Measurements from ENCODE around the gene BEST4.

DNA sequence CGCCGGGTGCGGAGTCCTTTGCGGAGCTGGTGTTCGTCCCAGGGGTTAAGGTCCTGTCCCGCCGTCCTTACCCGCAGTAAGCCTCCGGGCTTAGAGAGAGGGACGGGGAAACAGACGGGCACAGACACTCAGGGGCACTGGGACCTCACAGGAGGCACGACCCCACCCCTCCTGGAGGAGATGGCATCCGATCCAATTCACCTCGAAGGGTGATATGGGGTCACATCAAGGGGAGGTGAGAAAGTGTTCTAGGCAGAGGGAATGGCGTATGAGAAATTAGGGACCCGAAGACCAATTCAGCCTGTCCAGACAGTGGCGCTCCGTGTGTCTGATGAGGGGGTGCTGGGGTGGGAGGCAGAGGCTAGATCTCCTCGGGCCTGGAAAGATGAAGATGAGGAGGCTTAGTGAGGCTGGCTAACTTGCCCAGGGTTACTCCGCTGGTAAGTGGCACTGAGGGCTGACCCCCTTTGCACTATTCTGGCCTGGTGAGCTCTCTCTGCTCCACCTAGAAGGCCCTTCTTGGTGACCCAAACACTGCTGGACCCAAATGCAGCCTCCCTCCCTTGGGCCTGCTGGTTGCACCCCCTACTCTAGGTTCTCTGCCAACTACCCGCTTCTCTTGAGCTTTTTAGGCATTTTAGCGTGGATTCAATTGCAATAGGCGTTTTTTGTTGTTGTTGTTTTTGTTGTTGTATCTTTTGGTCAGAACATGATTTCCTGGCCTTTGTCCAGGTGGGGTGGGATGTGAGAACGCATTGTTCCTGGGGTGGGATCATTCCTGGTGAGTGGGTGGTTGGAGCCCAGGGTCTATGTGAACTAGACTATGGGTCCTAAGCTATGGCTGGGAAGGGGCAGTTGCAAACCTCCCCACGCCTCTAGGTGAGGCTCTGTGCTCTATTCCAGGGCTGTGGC, 32.6 kb upstream of the BEST4 start:
- TF ChIP-seq ZNF221 (tag by site-specific recombination; IDR thresholded peaks at IDR 0.05; ENCODE audit: borderline replicate concordance) (no peak), SP3 (tag by site-specific recombination; IDR thresholded peaks at IDR 0.05) (no peak)

Measured in HEK293 (cell line).